MCF 10A (cell line): ENCODE results near the gene ABCC6. TPM values are rescaled to one million over a fixed set of nuclear protein-coding genes. Genes with fewer than 3 reads are reported as not detected.

Source experiments
- BruUV-seq: library from RNA; stranded (reverse); fragments of 400-500 nt; replicated peaks from 2 replicates; lab custom pipeline; 2021; lab: Mats Ljungman, UMichigan
- CTCF ChIA-PET: fragments of 300-600 bp; sonication (Branson Sonifier 250); formaldehyde crosslinking; extraction: SDS; loops from one replicate; lab custom pipeline; 2021; ENCODE audit warnings: antibody characterized with exemption, inconsistent platforms; lab: Yijun Ruan, JAX
- POLR2A ChIA-PET: fragments of 300-600, 350-650 bp; sonication (Branson Sonifier 250); formaldehyde crosslinking; extraction: SDS; loops from one replicate; lab custom pipeline; 2020; ENCODE audit warnings: antibody characterized with exemption, inconsistent platforms; lab: Yijun Ruan, JAX
- DNase-seq: peaks from one replicate; pipeline ENCODE4 v3.0.0-alpha.2; 2018; ENCODE audit not compliant: unreplicated experiment
- H3K27ac Mint-ChIP-seq: one replicate; pipeline ENCODE4 v1.8.0; 2022; ENCODE audit warnings: mild to moderate bottlenecking, low read depth, mixed read lengths; ENCODE audit not compliant: unreplicated experiment
- H3K27me3 Mint-ChIP-seq: one replicate; pipeline ENCODE4 v1.8.0; 2022; ENCODE audit warnings: mixed read lengths; ENCODE audit not compliant: insufficient read depth, unreplicated experiment
- H3K36me3 Mint-ChIP-seq: one replicate; pipeline ENCODE4 v1.8.0; 2022; ENCODE audit warnings: mild to moderate bottlenecking, moderate library complexity, mixed read lengths; ENCODE audit not compliant: insufficient read depth, unreplicated experiment
- H3K4me1 Mint-ChIP-seq: one replicate; pipeline ENCODE4 v1.8.0; 2022; ENCODE audit warnings: mixed read lengths; ENCODE audit not compliant: insufficient read depth, unreplicated experiment
- H3K4me3 Mint-ChIP-seq: one replicate; pipeline ENCODE4 v1.8.0; 2022; ENCODE audit warnings: mild to moderate bottlenecking, moderate library complexity, mixed read lengths; ENCODE audit not compliant: unreplicated experiment
- H3K9me3 Mint-ChIP-seq: one replicate; pipeline ENCODE4 v1.8.0; 2022; ENCODE audit warnings: mixed read lengths; ENCODE audit not compliant: unreplicated experiment
- CTCF ChIP-seq: fragments of 200-600 bp; IDR thresholded peaks from one replicate; pipeline ENCODE4 v1.8.0; 2022; ENCODE audit warnings: antibody characterized with exemption, mild to moderate bottlenecking; ENCODE audit not compliant: unreplicated experiment
- intact Hi-C: fragments of 100-400 bp; cut with micrococcal nuclease; formaldehyde crosslinking; loops from 2 replicates; pipeline ENCODE4 v1.14.1; 2022
- total RNA-seq: library from RNA; stranded (reverse); gene quantifications from 2 replicates; pipeline ENCODE4 v1.2.3, GENCODE V29; 2022

Gene ABCC6
- total RNA-seq, 1 experiment from 2014 or later, result not detected

- H3K27ac Mint-ChIP-seq, result no peak overlapping the region
- intact Hi-C loops, result loop anchor here (10.0 kb wide), 1 partner anchor 316 kb away; no protein-coding TSS in a partner anchor
- H3K4me3 Mint-ChIP-seq, result no peak overlapping the region
- CTCF ChIA-PET, result interaction anchor here (0.6 kb wide), 1 partner anchor 412 kb away, joined by 4 read pairs; no protein-coding TSS in a partner anchor
- DNase-seq, result no peak
- no peaks in the 10 kb centered on the region for H3K9me3 Mint-ChIP-seq
- H3K36me3 Mint-ChIP-seq, result no peaks in the 10 kb centered on the region
- no peaks in the 10 kb centered on the region for H3K4me1 Mint-ChIP-seq
- POLR2A ChIA-PET, result no interaction called here
- BruUV-seq, result no TSS peak
- peaks cover 14% of the 10 kb centered on the region for H3K27me3 Mint-ChIP-seq
- no peak for TF ChIP-seq CTCF
Observed at GRCh38 chr16:16190546-16190945, 32.7 kb downstream of the ABCC6 start.

GRCh38 chr16:16189842-16190241 lies 33.5 kb downstream of the ABCC6 start:
- no peaks in the 10 kb centered on the region for H3K36me3 Mint-ChIP-seq
- POLR2A ChIA-PET, result no interaction called here
- H3K27ac Mint-ChIP-seq, result no peak overlapping the region
- H3K4me1 Mint-ChIP-seq, result no peaks in the 10 kb centered on the region
- H3K27me3 Mint-ChIP-seq, result peaks cover 14% of the 10 kb centered on the region
- no peak for TF ChIP-seq CTCF
- H3K4me3 Mint-ChIP-seq, result no peak overlapping the region
- intact Hi-C loops, result loop anchor here (10.0 kb wide), 1 partner anchor 315 kb away; no protein-coding TSS in a partner anchor
- no TSS peak for BruUV-seq
- DNase-seq, result no peak
- CTCF ChIA-PET, result interaction anchor here (0.6 kb wide), 1 partner anchor 411 kb away, joined by 4 read pairs; no protein-coding TSS in a partner anchor
- H3K9me3 Mint-ChIP-seq, result no peaks in the 10 kb centered on the region

DNA sequence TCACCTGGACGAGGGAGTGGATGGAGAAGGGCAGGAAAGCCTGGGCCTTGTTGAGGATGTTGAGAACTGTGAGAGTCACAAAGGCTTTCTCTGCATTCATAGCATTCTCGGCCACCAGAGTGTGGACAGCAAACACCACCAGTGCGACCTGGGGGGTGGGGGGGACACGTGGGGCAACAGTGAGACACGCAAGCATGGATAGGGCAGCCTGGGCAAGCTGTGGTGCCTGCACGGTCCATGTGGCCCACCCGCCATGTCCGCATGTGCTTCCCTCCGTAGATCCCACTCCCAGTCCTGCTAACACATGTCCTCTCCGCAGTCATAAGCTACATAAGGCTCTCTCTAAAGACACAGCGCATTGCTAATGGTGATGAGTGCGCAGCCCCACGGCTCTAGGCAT lies 34.5 kb downstream of the ABCC6 start:
- no peak overlapping the region for H3K27ac Mint-ChIP-seq
- ChIA-PET CTCF (interaction anchor here (1.1 to 1.2 kb wide), 3 partner anchors 9 to 314 kb away, joined by 3 read pairs; no protein-coding TSS in a partner anchor), POLR2A (no interaction called here)
- no peak for TF ChIP-seq CTCF
- no peaks in the 10 kb centered on the region for H3K9me3 Mint-ChIP-seq
- intact Hi-C loops, result no loop called here
- no peaks in the 10 kb centered on the region for H3K4me1 Mint-ChIP-seq
- DNase-seq, result no peak
- BruUV-seq, result no TSS peak
- no peak overlapping the region for H3K4me3 Mint-ChIP-seq
- no peaks in the 10 kb centered on the region for H3K36me3 Mint-ChIP-seq
- peaks cover 14% of the 10 kb centered on the region for H3K27me3 Mint-ChIP-seq

GRCh38 chr16:16186820-16187219 lies 36.5 kb downstream of the ABCC6 start:
- Mint-ChIP-seq H3K36me3 (no peaks in the 10 kb centered on the region), H3K27me3 (peaks cover 4% of the 10 kb centered on the region), H3K4me1 (no peaks in the 10 kb centered on the region), H3K9me3 (no peaks in the 10 kb centered on the region), H3K27ac (no peak overlapping the region), H3K4me3 (no peak overlapping the region)
- POLR2A ChIA-PET, result no interaction called here
- intact Hi-C loops, result no loop called here
- BruUV-seq, result no TSS peak
- no peak for TF ChIP-seq CTCF
- CTCF ChIA-PET, result interaction anchor here (0.6 to 2.0 kb wide), 8 partner anchors 9 to 430 kb away, joined by 3 to 11 read pairs (median 3); no protein-coding TSS in a partner anchor
- no peak for DNase-seq
